Stomach (tissue), 4 donors: Measurements from ENCODE around the gene WWC2.

Source experiments
- POLR2A ChIP-seq, 4 donors: fragments of 450-650 bp; IDR thresholded peaks; one replicate each; pipeline ENCODE4 v1.6.1; 2016; ENCODE audit warnings: antibody characterized with exemption in 4 of 4, control low read depth in 2 of 4, mild to moderate bottlenecking in 1 of 4, moderate library complexity in 1 of 4
- POLR2AphosphoS5 ChIP-seq, 3 donors: sonication (generic); formaldehyde crosslinking; IDR thresholded peaks; one replicate each; pipeline ENCODE4 v1.6.1; 2016; ENCODE audit warnings: antibody characterized with exemption in 3 of 3
- TF ChIP-seq, protein P1 (sequence below), 7 experiments: fragments of 450-650 bp in 4 of 7; fragments of 200-600 bp in 3 of 7; sonication (generic) in 3 of 7; IDR thresholded peaks; one replicate each; pipeline ENCODE4 v1.5.1; 2016 to 2019; ENCODE audit warnings: antibody characterized with exemption in 7 of 7, control low read depth in 2 of 7, mild to moderate bottlenecking in 1 of 7

GRCh38 chr4:183328832-183329231 is 229.8 kb downstream of the WWC2 start:
- TF ChIP-seq, protein P1, sequence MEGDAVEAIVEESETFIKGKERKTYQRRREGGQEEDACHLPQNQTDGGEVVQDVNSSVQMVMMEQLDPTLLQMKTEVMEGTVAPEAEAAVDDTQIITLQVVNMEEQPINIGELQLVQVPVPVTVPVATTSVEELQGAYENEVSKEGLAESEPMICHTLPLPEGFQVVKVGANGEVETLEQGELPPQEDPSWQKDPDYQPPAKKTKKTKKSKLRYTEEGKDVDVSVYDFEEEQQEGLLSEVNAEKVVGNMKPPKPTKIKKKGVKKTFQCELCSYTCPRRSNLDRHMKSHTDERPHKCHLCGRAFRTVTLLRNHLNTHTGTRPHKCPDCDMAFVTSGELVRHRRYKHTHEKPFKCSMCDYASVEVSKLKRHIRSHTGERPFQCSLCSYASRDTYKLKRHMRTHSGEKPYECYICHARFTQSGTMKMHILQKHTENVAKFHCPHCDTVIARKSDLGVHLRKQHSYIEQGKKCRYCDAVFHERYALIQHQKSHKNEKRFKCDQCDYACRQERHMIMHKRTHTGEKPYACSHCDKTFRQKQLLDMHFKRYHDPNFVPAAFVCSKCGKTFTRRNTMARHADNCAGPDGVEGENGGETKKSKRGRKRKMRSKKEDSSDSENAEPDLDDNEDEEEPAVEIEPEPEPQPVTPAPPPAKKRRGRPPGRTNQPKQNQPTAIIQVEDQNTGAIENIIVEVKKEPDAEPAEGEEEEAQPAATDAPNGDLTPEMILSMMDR (IDR thresholded peaks at IDR 0.05), result no peak
- TF ChIP-seq POLR2A (IDR thresholded peaks at IDR 0.05) (no peak), POLR2AphosphoS5 (IDR thresholded peaks at IDR 0.05) (no peak)
